GM23338 (cell line): ENCODE results near the gene SEC14L1.

Experiments used
- CREB1 ChIP-seq: fragments of 250-450 bp; sonication (Bioruptor Pico); IDR thresholded peaks from 2 replicates; pipeline ENCODE4 v1.5.0; 2020; ENCODE audit warnings: low read depth, mild to moderate bottlenecking, moderate library complexity
- EZH2 ChIP-seq: fragments of 200-600 bp; sonication (generic); IDR thresholded peaks from one replicate; pipeline ENCODE4 v1.8.0; 2017; ENCODE audit warnings: antibody characterized with exemption, mild to moderate bottlenecking, low read depth; ENCODE audit not compliant: unreplicated experiment
- EZH2phosphoT487 ChIP-seq: fragments of 200-600 bp; sonication (generic); IDR thresholded peaks from one replicate; pipeline ENCODE4 v1.8.1; 2018; ENCODE audit warnings: antibody characterized with exemption; ENCODE audit not compliant: unreplicated experiment
- JUNB ChIP-seq: IDR thresholded peaks from one replicate; pipeline ENCODE4 v1.6.1; 2016; ENCODE audit warnings: antibody characterized with exemption; ENCODE audit not compliant: unreplicated experiment
- NANOG ChIP-seq: IDR thresholded peaks from 2 replicates; pipeline ENCODE4 v1.6.1; 2016; ENCODE audit warnings: antibody characterized with exemption, borderline replicate concordance
- POLR2AphosphoS5 ChIP-seq: IDR thresholded peaks from 2 replicates; pipeline ENCODE4 v1.6.1; 2016; ENCODE audit warnings: antibody characterized with exemption, low read depth
- STAT1 ChIP-seq: IDR thresholded peaks from one replicate; pipeline ENCODE4 v1.6.1; 2016; ENCODE audit warnings: antibody characterized with exemption; ENCODE audit not compliant: unreplicated experiment
- ZNF114 ChIP-seq: fragments of 250-450 bp; sonication (Bioruptor Pico); IDR thresholded peaks from 2 replicates; pipeline ENCODE4 v1.5.0; 2020; ENCODE audit warnings: mild to moderate bottlenecking, moderate library complexity
- TF ChIP-seq, protein P1 (sequence below), 2 experiments: fragments of 200-600 bp in 1 of 2; sonication (generic) in 1 of 2; conservative IDR thresholded peaks; 2 replicates each; pipeline versions ENCODE4 v1.5.1 to v1.6.1; 2016 to 2017; ENCODE audit warnings: antibody characterized with exemption in 2 of 2, low read depth in 2 of 2, mild to moderate bottlenecking in 2 of 2, moderate library complexity in 1 of 2
- TF ChIP-seq, protein P2 (sequence below): IDR thresholded peaks from one replicate; pipeline ENCODE4 v1.6.1; 2018; ENCODE audit warnings: antibody characterized with exemption; ENCODE audit not compliant: unreplicated experiment
- TF ChIP-seq, protein P3 (sequence below): IDR thresholded peaks from 2 replicates; pipeline ENCODE4 v1.6.1; 2016; ENCODE audit warnings: antibody characterized with exemption

DNA sequence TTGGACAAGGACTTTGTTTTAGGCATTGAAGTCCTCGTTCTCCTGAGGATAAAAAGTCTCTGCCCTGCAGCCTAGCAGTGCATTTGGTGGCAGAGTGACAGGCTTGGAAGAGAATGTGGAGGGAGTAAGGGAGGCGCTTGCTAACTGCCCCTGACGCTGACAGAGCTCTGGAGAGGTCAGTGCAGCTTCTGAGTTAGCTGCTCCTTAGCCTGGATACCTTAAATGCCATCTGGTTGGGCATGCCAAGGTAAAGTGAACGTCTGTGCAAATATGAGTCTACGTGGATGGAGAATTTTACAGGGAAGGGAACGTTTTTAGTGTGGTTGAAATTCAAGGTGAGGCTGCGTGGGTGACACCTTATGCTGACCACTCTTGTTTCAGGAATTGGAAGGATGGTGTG is 44.4 kb downstream of the SEC14L1 start:
- TF ChIP-seq, protein P1, sequence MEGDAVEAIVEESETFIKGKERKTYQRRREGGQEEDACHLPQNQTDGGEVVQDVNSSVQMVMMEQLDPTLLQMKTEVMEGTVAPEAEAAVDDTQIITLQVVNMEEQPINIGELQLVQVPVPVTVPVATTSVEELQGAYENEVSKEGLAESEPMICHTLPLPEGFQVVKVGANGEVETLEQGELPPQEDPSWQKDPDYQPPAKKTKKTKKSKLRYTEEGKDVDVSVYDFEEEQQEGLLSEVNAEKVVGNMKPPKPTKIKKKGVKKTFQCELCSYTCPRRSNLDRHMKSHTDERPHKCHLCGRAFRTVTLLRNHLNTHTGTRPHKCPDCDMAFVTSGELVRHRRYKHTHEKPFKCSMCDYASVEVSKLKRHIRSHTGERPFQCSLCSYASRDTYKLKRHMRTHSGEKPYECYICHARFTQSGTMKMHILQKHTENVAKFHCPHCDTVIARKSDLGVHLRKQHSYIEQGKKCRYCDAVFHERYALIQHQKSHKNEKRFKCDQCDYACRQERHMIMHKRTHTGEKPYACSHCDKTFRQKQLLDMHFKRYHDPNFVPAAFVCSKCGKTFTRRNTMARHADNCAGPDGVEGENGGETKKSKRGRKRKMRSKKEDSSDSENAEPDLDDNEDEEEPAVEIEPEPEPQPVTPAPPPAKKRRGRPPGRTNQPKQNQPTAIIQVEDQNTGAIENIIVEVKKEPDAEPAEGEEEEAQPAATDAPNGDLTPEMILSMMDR (conservative IDR thresholded peaks at IDR 0.05; ENCODE audit: low read depth in 2 of 2) = no peak
- TF ChIP-seq, protein P2, sequence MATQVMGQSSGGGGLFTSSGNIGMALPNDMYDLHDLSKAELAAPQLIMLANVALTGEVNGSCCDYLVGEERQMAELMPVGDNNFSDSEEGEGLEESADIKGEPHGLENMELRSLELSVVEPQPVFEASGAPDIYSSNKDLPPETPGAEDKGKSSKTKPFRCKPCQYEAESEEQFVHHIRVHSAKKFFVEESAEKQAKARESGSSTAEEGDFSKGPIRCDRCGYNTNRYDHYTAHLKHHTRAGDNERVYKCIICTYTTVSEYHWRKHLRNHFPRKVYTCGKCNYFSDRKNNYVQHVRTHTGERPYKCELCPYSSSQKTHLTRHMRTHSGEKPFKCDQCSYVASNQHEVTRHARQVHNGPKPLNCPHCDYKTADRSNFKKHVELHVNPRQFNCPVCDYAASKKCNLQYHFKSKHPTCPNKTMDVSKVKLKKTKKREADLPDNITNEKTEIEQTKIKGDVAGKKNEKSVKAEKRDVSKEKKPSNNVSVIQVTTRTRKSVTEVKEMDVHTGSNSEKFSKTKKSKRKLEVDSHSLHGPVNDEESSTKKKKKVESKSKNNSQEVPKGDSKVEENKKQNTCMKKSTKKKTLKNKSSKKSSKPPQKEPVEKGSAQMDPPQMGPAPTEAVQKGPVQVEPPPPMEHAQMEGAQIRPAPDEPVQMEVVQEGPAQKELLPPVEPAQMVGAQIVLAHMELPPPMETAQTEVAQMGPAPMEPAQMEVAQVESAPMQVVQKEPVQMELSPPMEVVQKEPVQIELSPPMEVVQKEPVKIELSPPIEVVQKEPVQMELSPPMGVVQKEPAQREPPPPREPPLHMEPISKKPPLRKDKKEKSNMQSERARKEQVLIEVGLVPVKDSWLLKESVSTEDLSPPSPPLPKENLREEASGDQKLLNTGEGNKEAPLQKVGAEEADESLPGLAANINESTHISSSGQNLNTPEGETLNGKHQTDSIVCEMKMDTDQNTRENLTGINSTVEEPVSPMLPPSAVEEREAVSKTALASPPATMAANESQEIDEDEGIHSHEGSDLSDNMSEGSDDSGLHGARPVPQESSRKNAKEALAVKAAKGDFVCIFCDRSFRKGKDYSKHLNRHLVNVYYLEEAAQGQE = no peak
- TF ChIP-seq POLR2AphosphoS5 (no peak), JUNB (no peak), EZH2 (no peak), CREB1 (CRISPR knock-in tag) (no peak), EZH2phosphoT487 (no peak), NANOG (no peak), STAT1 (no peak), ZNF114 (CRISPR knock-in tag) (no peak)
- TF ChIP-seq, protein P3, sequence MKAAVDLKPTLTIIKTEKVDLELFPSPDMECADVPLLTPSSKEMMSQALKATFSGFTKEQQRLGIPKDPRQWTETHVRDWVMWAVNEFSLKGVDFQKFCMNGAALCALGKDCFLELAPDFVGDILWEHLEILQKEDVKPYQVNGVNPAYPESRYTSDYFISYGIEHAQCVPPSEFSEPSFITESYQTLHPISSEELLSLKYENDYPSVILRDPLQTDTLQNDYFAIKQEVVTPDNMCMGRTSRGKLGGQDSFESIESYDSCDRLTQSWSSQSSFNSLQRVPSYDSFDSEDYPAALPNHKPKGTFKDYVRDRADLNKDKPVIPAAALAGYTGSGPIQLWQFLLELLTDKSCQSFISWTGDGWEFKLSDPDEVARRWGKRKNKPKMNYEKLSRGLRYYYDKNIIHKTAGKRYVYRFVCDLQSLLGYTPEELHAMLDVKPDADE = no peak
